ENCODE data around the gene ZNF14.
"Not testable (repeated sequence)": the region's sequence is repeated elsewhere in the genome, so short reads cannot be mapped to it uniquely, and the experiment has no call there.

The ZNF14 gene

GRCh38 chr19:19747357-19748220 lies 14.7 kb upstream of the ZNF14 start:
- DNase-seq = no peak

- DNase-seq = no peak
These were observed 13.6 kb upstream of the ZNF14 start for GRCh38 chr19:19746286-19747213.

- no peak for DNase-seq
These were observed 12.8 kb upstream of the ZNF14 start for GRCh38 chr19:19745496-19746285.

- DNase-seq = no peak
These were observed 11.7 kb upstream of the ZNF14 start for GRCh38 chr19:19744641-19745040.

- not testable (repeated sequence) for DNase-seq
These were observed 11.0 kb upstream of the ZNF14 start for GRCh38 chr19:19743921-19744320.

- DNase-seq = no peak
These were observed 10.3 kb upstream of the ZNF14 start for GRCh38 chr19:19743176-19743575.

- DNase-seq = no peak
These were observed 9.9 kb upstream of the ZNF14 start for GRCh38 chr19:19742773-19743172.

- DNase-seq = no peak
These were observed 8.3 kb upstream of the ZNF14 start for GRCh38 chr19:19741184-19741583.

- no peak for DNase-seq
These were observed 7.8 kb upstream of the ZNF14 start for GRCh38 chr19:19740755-19741154.

GRCh38 chr19:19738564-19738963 lies 5.7 kb upstream of the ZNF14 start:
- no peak for DNase-seq

- no peak for DNase-seq
These were observed 4.8 kb upstream of the ZNF14 start for GRCh38 chr19:19737559-19738332.

GRCh38 chr19:19721896-19722295 lies 11.0 kb downstream of the ZNF14 start:
- DNase-seq = no peak

- DNase-seq = no peak
These were observed 13.1 kb downstream of the ZNF14 start for GRCh38 chr19:19719798-19720197.

GRCh38 chr19:19711934-19712828 lies 20.7 kb downstream of the ZNF14 start:
- no peak for DNase-seq

- no peak for DNase-seq
These were observed 21.5 kb downstream of the ZNF14 start for GRCh38 chr19:19711306-19711933.

GRCh38 chr19:19710506-19710905 lies 22.4 kb downstream of the ZNF14 start:
- no peak for DNase-seq

- DNase-seq = no peak
These were observed 28.1 kb downstream of the ZNF14 start for GRCh38 chr19:19704836-19705235.

GRCh38 chr19:19700493-19700892 lies 32.4 kb downstream of the ZNF14 start:
- DNase-seq = not testable (repeated sequence)

GRCh38 chr19:19697589-19697988 lies 35.3 kb downstream of the ZNF14 start:
- no peak for DNase-seq

- no peak for DNase-seq
These were observed 36.5 kb downstream of the ZNF14 start for GRCh38 chr19:19696386-19696785.

Measured in right kidney (tissue), 1 donor.